Dermis blood vessel endothelial cell (primary cell): ENCODE measurements around the gene RFTN1. TPM values are rescaled to one million over a fixed set of nuclear protein-coding genes. Genes with fewer than 3 reads are reported as not detected.
A peak's percentile ranks its signal among the peaks of the same experiment; 100 is the strongest.
"Not testable (repeated sequence)": the region's sequence is repeated elsewhere in the genome, so short reads cannot be mapped to it uniquely, and the experiment has no call there.

ENCODE experiments used
- DNase-seq: peaks from one replicate; pipeline ENCODE4 v3.0.0; 2010
- total RNA-seq: library from RNA; depleted of rRNA; stranded (reverse); fragments of >200 nt; gene quantifications from 2 replicates; pipeline ENCODE4 v1.2.3, GENCODE V29; 2014

RFTN1 gene
- total RNA-seq, 1 donor from 2014 or later: 47.8 TPM

DNA sequence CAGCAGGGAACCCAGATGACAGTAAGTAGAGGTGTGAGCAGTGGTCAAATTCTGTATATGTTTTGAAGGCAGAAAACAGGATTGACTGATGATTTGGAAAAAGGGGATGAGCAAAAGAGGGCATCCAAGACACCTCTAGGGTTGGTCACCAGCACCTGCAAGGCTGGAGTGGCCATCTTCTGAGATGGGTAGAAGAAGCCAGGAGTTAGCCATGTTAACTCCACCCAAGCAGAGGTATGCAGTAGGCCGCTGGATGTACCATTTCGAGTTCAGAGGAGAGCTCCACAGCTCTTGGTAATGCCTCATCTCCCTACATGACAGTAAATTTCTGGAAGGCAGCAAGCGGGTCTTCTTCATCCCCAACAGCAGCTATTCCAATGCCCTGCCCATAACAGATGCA, 7.0 kb downstream of the RFTN1 start:
- no peak for DNase-seq

DNA sequence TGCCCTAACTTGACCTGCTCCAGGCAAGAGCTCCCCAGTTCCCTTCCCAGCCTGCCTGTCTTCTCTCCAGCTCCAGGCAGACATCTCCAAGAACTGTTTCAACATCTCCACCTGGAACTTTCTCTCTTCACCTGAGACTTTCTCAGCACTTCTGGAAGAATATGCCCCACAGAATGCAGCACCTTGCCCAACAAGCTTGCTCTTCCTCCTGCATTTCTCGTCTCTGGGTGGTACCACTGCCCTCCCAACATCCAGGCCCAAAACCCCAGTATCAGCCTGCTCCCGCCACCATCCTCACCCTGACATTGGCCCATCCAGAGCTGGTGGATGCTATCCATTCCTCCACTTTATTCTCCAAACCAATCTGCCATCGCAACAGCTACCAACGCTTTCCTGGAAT, 8.8 kb downstream of the RFTN1 start:
- no peak for DNase-seq

DNA sequence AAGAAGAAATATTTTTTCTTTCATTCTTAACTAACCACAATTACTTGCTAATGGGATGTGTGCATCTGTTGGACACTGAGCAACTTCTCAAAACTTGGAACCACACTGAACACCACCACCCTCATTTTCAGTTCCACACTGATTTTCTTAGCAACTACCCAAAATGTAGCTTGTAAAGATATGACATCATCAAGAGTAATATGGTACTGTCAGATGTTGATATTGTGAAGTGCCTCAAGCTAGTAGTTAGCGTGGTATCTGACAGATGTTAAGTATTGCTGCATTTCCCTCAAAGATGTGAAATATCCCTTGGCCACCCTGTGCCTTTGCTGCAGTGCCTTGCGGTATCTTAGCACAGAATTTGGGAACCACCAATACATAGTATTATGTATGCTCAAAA, 9.3 kb downstream of the RFTN1 start:
- no peak for DNase-seq

DNA sequence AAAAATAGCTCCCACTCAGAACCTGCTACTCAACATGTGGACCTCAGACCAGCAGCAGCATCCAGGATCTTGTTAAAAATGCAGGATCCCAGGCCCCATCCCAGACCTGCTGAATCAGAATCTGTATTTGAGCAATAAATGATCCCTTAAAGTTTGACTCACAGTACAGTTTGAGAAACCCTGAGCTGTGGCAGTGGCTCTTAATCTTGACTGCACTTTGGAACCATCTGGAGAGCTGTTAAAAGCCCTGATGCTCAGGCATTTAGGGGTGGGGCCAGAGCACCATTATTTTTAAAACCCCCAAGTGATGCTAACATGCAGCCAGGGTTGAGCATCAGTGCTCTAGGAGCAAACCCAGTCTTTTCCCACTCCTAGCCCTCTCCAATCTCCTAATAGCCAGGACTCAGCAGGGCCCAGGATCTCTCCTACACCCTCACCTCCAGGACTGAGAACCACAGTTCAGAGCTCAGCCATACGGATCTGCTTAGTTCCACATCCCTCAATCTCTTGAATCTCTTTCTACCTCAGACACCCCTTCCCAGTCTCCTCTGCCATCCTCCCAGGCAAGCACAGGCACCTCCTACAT, 10.2 kb downstream of the RFTN1 start:
- DNase-seq: no peak

DNA sequence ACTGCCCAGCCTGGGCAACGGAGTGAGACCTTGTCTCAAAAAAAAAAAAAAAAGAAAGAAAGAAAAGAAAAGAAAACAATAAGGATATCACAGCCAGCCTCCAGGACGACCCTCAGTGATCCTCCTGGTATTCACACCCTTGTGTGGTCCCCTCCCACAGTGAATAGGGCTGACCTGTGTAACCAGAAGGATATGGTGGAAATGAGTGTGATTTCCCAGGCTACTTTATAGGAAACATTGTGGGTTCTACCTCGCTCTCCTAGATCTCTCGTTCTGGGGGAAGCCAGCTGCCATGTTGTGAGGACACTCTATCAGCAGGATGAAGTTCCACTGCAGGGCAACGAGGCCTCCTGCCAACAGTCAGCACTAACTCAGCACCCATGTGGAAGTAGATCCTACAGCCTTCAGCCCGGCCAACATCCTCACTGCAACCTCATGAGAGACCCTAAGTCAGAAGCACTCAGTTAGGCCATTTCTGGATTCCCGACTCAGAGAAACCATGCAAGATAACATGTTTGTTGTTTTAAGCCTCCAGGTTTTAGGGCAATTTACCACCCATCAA, 11.1 kb downstream of the RFTN1 start:
- DNase-seq: no peak

- DNase-seq: no peak
Observed at GRCh38 chr3:16501376-16501775, 12.1 kb downstream of the RFTN1 start.

- DNase-seq: no peak
Observed at GRCh38 chr3:16500911-16501310, 12.6 kb downstream of the RFTN1 start.

DNA sequence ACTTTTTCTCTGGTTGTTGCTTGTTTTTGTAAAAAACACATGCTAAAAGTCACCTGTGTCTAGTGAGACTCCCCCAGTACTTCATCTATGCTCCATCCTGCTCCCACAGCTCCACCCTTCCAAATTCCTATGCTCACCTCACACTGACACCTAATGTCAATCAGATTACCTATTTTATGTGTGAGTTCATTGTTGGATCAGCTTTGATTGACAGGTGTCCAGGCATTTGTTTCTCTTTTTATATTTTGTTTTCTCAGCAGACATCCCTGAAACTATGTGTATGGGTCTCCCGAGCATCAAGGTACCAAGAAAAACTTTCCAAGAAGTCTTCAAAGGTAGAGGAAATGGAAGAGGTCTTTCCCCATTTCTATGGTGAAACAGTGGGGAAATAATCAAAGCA, 13.4 kb downstream of the RFTN1 start:
- DNase-seq: no peak

GRCh38 chr3:16499351-16499750, 14.1 kb downstream of the RFTN1 start:
- DNase-seq: no peak

DNA sequence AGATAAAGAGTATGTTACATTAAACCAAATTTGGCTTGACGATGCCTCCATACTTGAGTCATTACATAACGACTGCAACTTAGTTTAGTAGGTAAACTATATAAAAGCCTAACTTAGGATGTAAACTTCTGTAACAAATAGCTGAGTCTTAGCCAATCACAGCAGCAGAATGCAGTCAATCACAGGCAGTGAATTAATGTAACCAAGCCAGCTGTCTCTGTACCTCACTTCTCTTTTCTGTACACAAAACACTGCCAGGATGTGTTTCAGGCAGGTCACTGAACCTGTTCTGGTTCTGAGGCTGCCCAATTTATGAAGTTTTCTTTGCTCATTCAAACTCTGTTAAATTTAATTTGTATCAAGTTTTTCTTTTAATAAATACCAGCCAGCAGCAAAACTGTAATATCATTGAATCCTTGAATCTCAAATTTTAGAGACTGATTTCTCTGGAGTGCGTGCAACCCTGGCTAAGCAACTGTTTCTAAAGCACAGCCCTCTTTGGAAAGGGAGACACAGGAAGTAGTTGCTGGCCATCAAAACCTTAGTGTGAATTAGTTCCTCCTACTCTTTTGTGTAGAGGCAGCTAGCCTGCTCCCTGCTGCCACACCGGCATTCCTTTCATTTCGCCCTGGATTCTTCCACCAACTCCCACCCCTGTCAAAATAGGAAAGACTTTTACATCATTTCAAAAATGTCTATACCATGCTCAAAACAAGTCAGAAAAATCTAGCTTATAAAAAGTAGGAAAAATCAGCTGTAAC, 15.2 kb downstream of the RFTN1 start:
- DNase-seq: no peak

DNA sequence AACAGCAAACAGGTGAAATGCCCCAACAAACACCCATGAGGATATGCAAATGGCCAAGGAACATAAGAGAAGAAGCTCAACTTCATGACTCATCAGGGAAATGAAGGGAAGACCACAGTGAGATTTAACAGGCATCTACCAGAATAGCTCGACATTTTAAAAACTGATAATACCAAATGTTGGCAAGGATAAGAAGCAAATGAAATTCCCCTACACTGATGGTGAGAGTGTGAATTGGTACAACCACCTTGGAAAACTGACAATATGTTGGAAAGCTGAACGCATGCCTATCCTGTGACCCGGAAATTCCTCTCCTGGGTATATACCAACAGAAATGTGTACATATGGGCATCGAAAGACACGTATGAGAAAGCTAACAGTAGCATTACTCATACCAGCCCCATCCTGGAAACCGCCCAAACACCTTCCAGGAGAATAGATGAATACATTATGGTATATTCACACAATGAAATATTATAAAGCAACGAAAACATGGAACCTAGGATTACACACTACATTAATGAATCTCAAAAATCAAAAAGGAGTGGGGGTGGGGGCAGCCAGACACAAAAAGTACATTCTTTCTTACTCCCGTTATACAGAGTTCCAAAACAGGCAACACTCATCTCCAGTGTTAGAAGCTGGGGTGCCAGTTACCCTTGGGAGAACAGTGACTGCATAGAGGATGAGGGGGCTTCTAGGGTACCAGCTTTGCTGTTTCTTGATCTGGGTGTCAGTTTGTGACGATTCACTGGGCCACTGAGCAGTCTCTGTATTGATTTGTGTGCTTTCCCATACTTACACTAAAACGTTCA, 16.9 kb downstream of the RFTN1 start:
- DNase-seq: no peak

GRCh38 chr3:16496008-16496407, 17.5 kb downstream of the RFTN1 start:
- no peak for DNase-seq

DNA sequence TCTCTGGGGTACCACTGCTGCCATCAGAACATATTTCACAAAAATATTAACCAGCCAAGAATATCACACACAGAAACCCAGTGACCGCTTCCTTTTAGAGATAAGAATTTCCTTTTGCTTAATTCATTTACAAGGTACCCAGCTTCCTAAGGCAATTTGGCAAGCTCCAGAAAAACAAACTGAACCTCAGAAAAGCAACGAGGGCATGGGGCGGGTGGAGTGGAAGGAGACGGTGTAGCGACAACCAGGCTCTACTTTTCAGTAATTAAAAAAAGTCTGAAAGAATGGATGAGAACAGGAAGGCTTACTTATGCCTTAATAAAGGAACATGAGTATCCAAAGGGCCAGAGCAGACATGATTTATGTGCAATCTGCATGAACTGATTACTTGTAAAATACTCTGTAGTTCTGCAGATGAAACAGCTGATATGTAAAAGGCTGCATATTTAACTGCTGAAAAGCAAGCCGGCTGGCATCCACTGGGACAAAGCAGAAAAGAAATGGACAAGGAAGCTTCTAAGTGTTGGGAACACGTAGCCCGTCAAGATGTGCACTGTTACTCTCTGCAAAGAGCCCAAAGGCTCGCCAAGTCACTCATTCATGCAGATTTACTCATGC, 18.6 kb downstream of the RFTN1 start:
- peak; percentile 50 for DNase-seq

- no peak for DNase-seq
Observed at GRCh38 chr3:16494094-16494493, 19.4 kb downstream of the RFTN1 start.

- no peak for DNase-seq
Observed at GRCh38 chr3:16490062-16490619, 23.4 kb downstream of the RFTN1 start.

- DNase-seq: not testable (repeated sequence)
Observed at GRCh38 chr3:16489326-16490061, 24.0 kb downstream of the RFTN1 start.

- no peak for DNase-seq
Observed at GRCh38 chr3:16488637-16489036, 24.9 kb downstream of the RFTN1 start.

GRCh38 chr3:16487511-16488175, 25.9 kb downstream of the RFTN1 start:
- no peak for DNase-seq

GRCh38 chr3:16486951-16487480, 26.5 kb downstream of the RFTN1 start:
- no peak for DNase-seq

DNA sequence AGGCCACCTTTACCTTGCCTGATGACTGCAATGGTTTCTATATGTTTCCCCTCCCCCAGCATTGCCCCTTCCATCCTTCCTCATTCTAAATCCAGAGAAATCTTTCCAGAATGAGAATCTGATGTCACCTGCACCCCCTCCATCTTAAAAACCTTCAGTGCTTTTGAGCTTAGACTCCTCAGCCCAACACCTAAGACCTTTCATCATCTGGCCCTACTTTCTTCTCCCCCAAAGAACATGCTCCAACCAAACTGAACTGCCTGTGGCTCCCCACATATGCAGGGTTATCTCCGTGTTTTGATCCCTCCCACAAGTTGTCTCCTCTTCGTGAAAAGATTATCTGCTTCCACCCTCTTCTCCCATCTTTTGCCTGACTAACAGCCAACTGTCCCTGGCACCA, 27.3 kb downstream of the RFTN1 start:
- no peak for DNase-seq

DNA sequence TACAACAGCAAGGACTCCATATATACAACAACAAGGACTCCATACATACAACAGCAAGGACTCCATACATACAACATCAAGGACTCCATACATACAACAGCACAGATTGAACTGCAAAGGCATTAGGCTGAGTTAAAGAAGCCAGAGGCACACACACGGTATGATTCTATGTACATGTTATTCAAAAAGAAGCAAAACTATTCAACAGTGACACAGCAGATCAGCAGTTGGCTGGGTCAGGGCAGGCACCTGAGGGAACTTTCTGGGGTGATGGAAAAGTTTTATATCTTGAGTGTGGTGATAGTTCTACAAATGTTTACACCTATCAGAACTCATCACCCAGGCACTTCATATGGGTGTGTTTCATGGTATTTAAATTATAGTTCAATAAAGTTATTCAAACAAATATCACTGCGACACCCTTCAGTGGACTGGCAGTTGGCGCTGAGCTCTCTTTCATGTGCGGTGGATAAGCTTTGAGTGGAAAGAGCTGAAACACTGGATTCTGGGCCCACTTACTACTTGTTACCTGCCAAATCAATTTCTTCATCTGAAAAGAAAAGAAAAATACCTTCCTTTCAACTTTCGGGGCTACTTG, 28.0 kb downstream of the RFTN1 start:
- DNase-seq: no peak
